Measurements from ENCODE around the gene INTS1. TPM values are rescaled to one million over a fixed set of nuclear protein-coding genes. Genes with fewer than 3 reads are reported as not detected.
"Not testable (repeated sequence)": the region's sequence is repeated elsewhere in the genome, so short reads cannot be mapped to it uniquely, and the experiment has no call there.

The INTS1 gene
- polyA plus RNA-seq, 1 experiment, result 21.8 TPM

DNA sequence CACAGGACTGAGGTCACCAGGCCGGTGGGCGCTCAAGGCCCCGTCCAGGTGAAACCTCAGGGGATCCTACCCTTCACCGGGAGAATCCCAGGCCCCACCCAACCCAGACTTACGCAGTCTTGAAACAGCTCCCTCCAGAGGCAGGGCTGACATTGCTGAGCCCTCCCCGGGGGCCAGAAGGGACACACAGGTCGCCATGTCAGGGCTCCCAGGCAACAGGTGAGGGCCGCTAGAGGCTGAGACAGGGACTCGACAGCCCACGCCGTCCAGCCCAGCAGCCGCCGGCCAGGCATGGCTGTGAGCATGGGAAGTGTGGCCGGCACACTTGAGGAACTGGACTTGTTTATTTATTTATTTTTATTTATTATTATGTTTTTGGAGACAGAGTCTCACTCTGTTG is 55.2 kb downstream of the INTS1 start:
- POLR2A ChIA-PET, result no interaction called here
- H3K36me3 ChIP-seq (ENCODE audit: control insufficient read depth, insufficient read depth, low read length), result no peaks in the 10 kb centered on the region; the same call in 1 of the 2 replicates
- no peak overlapping the region for H3K4me3 ChIP-seq (ENCODE audit: low read depth, low read length)
- TF ChIP-seq CTCF (IDR thresholded peaks at IDR 0.05; ENCODE audit: insufficient read depth, low read depth, low read length), result no peak
- no peaks in the 10 kb centered on the region for H3K27me3 ChIP-seq (ENCODE audit: control insufficient read depth, insufficient read depth, low read length)
- no peak for DNase-seq (ENCODE audit: low read depth)
- CTCF ChIA-PET, result interaction anchor here (1.3 to 1.4 kb wide), 2 partner anchors 9 to 17 kb away, joined by 3 to 7 read pairs; no protein-coding TSS in a partner anchor

DNA sequence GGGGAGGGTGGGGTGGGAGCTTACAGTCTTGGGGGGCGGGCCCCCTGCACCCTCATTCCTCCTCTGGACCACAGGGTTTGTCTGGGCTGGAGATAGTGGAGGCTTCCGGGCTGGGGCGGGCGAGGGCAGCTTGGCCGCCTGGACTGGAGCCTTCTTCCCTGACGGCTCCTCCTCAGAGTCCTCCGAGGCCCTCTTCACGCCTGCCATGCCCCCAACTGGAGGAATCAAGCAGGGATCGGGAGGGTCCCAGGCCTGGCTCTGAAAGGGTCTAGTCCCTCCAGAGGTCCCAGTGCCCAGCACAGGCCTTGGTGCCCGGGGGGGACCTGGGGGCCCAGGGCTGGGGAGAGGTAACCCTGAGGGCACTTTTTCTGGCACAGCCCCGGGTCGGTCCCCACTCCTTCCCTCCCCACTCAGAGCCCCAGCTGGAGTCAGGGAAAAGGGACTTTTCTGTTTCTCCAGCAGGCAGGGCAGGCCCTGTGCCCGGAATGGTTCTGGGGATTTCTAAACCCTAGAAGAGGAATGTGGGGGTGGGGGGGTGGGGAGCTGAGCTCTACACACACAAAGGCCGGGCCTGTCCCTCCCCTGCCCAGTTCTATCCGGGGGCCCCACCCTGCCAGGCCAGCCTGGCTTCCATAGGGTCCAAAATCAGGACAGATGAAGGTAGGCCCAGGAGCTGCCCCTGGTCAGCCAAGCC is 56.5 kb downstream of the INTS1 start:
- Histone ChIP-seq H3K27me3 (ENCODE audit: control insufficient read depth, insufficient read depth, low read length) (no peaks in the 10 kb centered on the region), H3K36me3 (ENCODE audit: control insufficient read depth, insufficient read depth, low read length) (no peaks in the 10 kb centered on the region; the same call in 1 of the 2 replicates), H3K4me3 (ENCODE audit: low read depth, low read length) (no peak overlapping the region)
- DNase-seq (ENCODE audit: low read depth), result no peak
- TF ChIP-seq CTCF (IDR thresholded peaks at IDR 0.05; ENCODE audit: insufficient read depth, low read depth, low read length), result no peak
- POLR2A ChIA-PET, result no interaction called here
- CTCF ChIA-PET, result interaction anchor here (1.2 to 1.4 kb wide), 2 partner anchors 7 to 14 kb away, joined by 3 read pairs; no protein-coding TSS in a partner anchor

- POLR2A ChIA-PET, result no interaction called here
Observed at GRCh38 chr7:1447112-1447511, 57.1 kb downstream of the INTS1 start.

DNA sequence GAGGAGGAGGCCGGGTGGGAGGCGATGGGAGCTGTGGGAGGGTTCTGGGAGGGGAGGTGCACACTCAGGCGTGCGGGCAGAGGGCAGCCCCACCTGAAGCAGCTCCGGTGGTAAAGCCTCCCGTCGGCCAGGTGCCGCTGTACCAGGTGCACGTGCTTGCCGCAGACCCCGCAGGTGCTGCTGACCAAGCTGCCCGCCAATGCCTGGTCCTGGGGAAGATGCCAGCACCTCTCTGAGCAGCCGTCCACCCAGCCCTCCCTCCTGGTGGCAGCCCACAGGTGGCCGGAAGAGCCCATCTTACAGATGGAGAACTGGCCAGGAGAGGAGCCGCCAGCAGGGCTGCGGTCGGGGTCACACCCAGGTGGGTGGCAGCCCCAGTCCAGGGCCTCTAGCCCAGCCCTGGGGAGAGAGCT is 57.6 kb downstream of the INTS1 start:
- no peaks in the 10 kb centered on the region for H3K27me3 ChIP-seq (ENCODE audit: control insufficient read depth, insufficient read depth, low read length)
- peaks cover 2% of the 10 kb centered on the region for H3K36me3 ChIP-seq (ENCODE audit: control insufficient read depth, insufficient read depth, low read length)
- POLR2A ChIA-PET, result no interaction called here
- CTCF ChIA-PET, result interaction anchor here (1.2 kb wide), 1 partner anchor 13 kb away, joined by 3 read pairs; no protein-coding TSS in a partner anchor
- no peak overlapping the region for H3K4me3 ChIP-seq (ENCODE audit: low read depth, low read length)
- no peak for TF ChIP-seq CTCF (IDR thresholded peaks at IDR 0.05; ENCODE audit: insufficient read depth, low read depth, low read length)
- no peak for DNase-seq (ENCODE audit: low read depth)

More at GRCh38 chr7:1447112-1447511, 57.1 kb downstream of the INTS1 start:
- Histone ChIP-seq H3K27me3 (ENCODE audit: control insufficient read depth, insufficient read depth, low read length) (no peaks in the 10 kb centered on the region), H3K36me3 (ENCODE audit: control insufficient read depth, insufficient read depth, low read length) (no peaks in the 10 kb centered on the region; the same call in 1 of the 2 replicates), H3K4me3 (ENCODE audit: low read depth, low read length) (no peak overlapping the region)
- CTCF ChIA-PET, result interaction anchor here (1.2 kb wide), 1 partner anchor 13 kb away, joined by 3 read pairs; no protein-coding TSS in a partner anchor
- TF ChIP-seq CTCF (IDR thresholded peaks at IDR 0.05; ENCODE audit: insufficient read depth, low read depth, low read length), result no peak
- DNase-seq (ENCODE audit: low read depth), result no peak

- CTCF ChIA-PET; H3K4me3 ChIP-seq (ENCODE audit: low read depth, low read length); DNase-seq (ENCODE audit: low read depth); H3K36me3 ChIP-seq (ENCODE audit: control insufficient read depth, insufficient read depth, low read length); H3K27me3 ChIP-seq (ENCODE audit: control insufficient read depth, insufficient read depth, low read length); POLR2A ChIA-PET: not testable (repeated sequence)
Observed at GRCh38 chr7:1446026-1446425, 58.2 kb downstream of the INTS1 start.
